Caki2 (cell line): ENCODE measurements around the gene MESP1. TPM values are rescaled to one million over a fixed set of nuclear protein-coding genes. Genes with fewer than 3 reads are reported as not detected.

Experiments
- DNase-seq: peaks from one replicate; pipeline ENCODE4 v3.0.0-alpha.2; 2015; ENCODE audit warnings: low read depth
- in situ Hi-C: cut with HindIII; loops from 2 replicates; pipeline ENCODE4 v1.10.0; 2016; ENCODE audit warnings: low sequenced_read_pairs, low pct_unique_long_range_greater_than_20kb, mixed read lengths
- total RNA-seq: library from RNA; depleted of rRNA; stranded (reverse); fragments of >200 nt; shearing (Covaris generic); gene quantifications from 2 replicates; pipeline ENCODE4 v1.2.3, GENCODE V29; 2014; ENCODE audit warnings: low replicate concordance

The MESP1 gene
- total RNA-seq, 1 experiment from 2014 or later = 4.7 TPM

DNA sequence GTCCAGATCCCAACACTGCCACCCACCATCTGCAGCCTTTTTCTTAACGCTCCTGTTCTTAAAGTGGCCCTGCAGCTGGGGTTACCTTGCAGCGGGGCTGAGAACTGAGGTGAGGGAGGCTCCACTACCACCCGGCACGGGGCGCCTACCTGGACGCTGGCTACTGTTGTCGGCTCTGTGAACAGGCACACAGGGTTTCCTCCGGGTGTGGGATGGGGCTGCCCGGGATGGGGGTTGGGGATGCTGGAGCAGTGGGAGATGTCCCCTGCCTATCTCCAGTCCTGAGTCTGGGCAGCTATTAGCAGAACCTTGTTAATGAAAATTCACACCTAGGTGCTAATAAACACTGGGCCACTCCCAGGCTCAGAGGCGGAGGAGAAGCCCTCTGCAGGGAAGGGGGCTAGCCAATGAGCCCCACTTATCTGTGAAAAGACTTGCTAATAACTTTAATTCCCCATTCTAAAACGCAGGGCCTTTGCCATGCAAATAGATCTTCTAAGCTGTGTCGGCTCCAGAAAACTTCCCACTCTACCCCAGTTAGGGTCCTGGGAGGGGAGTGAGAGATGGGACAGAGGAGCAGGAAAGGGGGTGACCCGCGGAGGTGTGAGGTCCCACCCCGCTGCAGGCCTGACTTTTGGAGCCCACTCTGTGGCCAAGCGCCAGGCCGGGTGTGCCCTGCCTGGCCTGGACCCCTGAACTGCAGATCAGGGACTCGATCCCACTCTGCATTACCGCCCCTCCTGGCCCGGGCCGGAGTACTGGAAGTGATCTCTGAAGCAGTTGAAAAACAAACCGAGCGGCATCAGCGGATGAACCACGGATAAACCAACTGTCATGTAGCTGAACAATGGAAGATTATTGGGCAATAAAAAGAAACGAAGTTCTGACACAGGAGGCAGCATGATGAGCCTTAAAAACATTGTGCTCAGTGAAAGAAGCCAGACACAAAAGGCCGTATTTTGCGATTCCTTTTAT lies 3.1 kb downstream of the MESP1 start:
- DNase-seq = no peak
- in situ Hi-C loops = no loop called here

DNA sequence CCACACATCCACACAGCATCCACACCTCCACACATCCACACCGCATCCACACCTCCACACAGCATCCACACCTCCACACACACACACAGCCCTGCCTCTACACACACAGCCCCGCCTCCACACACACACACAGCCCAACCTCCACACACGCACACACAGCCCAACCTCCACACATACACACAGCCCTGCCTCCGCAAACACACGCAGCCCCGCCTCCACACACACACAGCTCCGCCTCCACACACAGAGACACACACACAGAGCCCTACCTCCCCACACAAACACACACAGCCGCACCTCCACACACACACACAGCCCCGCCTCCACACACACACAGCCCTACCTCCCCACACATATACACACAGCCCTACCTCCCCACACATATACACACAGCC lies 4.7 kb downstream of the MESP1 start:
- no peak for DNase-seq
- in situ Hi-C loops = no loop called here

GRCh38 chr15:89745768-89746167 lies 5.3 kb downstream of the MESP1 start:
- in situ Hi-C loops = no loop called here
- DNase-seq = no peak

DNA sequence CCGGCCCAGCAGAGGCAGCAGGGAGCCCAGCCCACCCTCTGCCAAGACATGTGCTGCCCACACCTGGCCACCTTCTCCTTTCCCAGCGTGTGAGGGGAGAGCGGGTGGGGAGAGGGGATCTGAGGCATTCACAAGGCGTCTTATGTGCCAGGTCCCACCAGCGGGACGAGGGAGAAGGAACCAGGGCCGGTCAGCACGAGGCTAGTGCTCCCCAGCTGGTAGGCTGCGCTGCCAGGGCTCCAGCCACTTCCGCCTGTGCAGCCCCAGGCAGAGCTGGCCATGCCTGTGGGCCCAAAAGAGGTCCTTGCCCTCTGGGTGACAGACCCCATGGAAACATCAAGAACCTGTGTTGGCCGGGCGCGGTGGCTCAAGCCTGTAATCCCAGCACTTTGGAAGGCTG lies 5.9 kb downstream of the MESP1 start:
- in situ Hi-C loops = no loop called here

GRCh38 chr15:89743594-89743993 lies 7.5 kb downstream of the MESP1 start:
- in situ Hi-C loops = no loop called here
- DNase-seq = no peak

More for the DNA sequence above, 5.9 kb downstream of the MESP1 start:
- DNase-seq = no peak

DNA sequence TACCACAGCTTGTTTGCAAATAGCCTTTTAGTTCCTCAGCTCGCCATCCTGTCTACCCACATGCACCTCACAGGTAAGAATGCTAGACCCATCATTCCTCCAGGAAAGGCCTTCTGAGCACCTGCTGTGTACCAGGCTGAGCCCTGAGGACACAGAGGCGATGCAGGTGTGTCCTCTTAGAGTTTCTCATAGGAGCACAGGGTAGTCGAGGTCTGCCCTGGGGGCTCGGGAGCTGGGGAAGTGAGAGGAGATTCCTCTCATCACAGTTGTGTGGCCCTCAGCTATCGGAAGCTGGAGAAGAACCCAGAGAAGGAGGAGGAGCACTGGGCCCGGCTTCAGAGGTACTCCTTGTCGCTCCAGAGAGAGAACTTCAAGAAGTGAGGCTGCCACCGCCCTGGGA lies 8.0 kb downstream of the MESP1 start:
- in situ Hi-C loops = no loop called here
- no peak for DNase-seq

DNA sequence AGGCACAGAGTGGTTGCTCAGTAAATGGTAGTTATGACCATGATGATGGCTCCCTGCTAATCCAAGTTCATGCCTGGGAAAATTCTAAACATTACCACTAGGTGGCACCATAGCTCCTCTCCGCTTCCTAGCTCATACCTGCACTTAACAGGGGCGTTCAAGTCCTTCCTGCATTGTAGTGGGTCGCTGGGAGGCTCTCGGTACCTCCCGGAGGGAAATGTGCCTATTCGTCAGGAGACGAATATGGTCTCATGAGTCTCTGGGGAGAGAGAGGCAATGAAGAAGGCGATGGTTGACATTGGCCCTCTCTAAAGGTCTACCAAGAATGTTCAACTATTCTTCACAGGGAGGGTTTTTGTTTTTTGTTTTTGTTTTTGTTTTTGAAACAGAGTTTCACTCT lies 10.9 kb downstream of the MESP1 start:
- DNase-seq = peak; percentile 60
- in situ Hi-C loops = no loop called here

- no peak for DNase-seq
- in situ Hi-C loops = no loop called here
Observed at GRCh38 chr15:89735773-89736172, 15.3 kb downstream of the MESP1 start.

DNA sequence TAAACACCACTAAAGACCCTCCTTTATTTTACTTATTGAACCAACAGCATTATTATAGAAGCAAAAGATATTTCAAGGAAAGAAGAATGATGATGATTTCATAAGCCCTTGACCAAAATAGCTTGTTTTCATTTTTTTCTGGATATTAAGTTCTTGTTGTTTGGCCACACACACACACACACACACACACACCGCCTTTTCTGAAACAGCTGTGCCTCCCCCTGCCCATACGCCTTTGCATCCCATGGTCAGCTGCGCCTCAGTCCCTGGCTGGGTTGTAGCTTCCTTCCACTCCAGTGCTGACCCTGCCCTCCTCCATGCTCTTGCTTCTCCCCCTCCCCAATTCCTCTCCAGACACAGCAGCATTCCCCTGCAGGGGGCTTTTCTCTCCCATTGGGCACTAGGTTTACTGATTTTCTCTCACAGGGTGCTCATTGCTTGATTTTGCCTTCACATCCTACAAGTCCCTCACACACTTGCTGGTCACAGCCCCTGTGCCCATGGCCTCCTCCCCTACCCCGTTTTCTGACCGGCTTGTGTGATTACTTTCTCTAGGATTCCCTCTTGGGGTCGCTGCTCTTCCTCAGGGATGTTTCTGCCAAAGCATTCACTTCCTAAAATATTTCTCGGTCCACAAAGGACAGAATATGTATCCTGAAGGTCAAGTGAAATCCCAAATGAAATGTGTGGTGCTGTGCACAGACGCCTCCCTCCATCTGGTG lies 18.4 kb downstream of the MESP1 start:
- no peak for DNase-seq
- in situ Hi-C loops = no loop called here

- in situ Hi-C loops = no loop called here
- DNase-seq = no peak
Observed at GRCh38 chr15:89731275-89731674, 19.8 kb downstream of the MESP1 start.

GRCh38 chr15:89728254-89728653 lies 22.8 kb downstream of the MESP1 start:
- no peak for DNase-seq
- in situ Hi-C loops = no loop called here

DNA sequence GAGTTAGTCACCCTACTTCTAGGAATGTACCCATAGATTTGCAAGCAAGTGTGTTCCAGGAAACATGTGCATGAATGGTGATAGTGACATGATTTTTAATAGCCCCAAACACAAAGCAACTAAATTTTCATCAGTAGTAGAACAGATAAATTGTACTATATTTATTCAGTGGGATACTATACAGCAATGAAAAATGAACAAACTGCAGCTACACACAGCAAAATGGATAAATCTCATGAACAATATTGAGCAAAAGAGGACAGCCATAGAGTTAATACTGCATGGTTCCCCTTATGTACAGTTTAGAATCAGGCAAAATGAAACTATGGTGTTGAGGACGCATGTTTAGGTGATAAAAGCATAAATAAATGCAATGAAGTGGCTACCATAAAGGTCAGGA lies 26.0 kb downstream of the MESP1 start:
- in situ Hi-C loops = no loop called here
- no peak for DNase-seq

DNA sequence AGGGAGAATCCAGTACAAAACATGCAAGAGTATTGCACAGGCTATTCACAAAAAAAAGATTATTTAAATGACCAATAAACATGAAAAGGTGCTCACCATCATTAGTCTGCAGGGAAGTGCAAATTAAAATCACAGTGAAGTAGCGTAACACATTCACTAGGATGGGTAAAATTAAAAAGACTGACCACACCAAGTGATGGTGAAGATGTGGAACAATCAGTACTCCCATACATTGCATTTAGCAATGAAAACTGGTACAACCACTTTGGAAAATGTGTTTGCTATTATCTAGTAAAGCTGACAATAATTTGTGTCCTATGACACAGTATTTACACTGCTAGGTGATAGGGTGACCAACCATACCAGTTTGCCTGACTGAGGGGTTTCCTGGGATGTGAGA lies 26.4 kb downstream of the MESP1 start:
- no peak for DNase-seq
- in situ Hi-C loops = no loop called here

- in situ Hi-C loops = no loop called here
Observed at GRCh38 chr15:89723031-89723430, 28.0 kb downstream of the MESP1 start.

DNA sequence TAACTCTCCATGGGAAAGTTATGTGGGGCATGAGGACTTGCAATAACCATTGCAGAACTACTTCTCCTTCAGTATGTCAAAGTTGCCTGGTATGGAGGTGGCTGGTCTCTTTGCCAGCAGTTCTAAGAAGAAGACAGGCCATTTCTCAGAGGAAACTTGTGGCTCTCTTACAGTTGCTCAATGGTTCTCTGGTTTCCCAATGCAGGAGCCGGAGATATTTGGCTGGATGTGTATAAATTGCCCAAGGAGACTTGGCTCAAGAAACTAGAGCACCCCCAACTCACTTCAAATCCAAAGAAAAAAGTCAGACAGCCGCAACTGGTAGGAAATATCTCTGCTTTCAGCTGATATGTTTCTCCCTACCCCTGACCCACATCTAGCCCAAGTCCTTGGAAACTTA lies 36.3 kb downstream of the MESP1 start:
- no peak for DNase-seq
- in situ Hi-C loops = no loop called here

More at GRCh38 chr15:89723031-89723430, 28.0 kb downstream of the MESP1 start:
- no peak for DNase-seq

DNA sequence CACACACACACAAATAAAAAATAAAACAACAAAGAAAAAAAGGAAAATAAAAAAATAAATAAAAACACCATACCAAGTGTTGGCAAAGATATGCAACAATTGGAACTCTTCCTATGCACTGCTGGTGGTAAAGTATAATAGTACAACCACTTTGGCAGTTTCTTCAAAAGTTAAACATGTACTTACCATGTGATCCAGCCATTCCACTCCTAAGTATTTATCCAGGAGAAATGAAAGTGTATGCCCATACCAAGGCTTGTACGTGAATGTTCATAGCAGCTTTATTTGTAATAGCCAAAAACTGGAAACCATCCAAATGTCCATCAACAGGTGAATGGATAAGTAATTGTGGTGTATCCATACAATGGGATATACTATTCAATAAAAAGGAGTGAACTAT lies 43.5 kb downstream of the MESP1 start:
- in situ Hi-C loops = no loop called here
- DNase-seq = no peak

GRCh38 chr15:89704411-89704810 lies 46.6 kb downstream of the MESP1 start:
- in situ Hi-C loops = no loop called here
- DNase-seq = no peak
